Measurements from ENCODE around the gene NDUFS2. TPM values are rescaled to one million over a fixed set of nuclear protein-coding genes. Genes with fewer than 3 reads are reported as not detected.
A peak's percentile ranks its signal among the peaks of the same experiment; 100 is the strongest.

The NDUFS2 gene
- total and polyA plus RNA-seq, 10 of the 15 experiments (the other 5 are each of a cell fraction or from before 2014, with no cell fraction given) = 66.5 to 215 (median 148) TPM

DNA sequence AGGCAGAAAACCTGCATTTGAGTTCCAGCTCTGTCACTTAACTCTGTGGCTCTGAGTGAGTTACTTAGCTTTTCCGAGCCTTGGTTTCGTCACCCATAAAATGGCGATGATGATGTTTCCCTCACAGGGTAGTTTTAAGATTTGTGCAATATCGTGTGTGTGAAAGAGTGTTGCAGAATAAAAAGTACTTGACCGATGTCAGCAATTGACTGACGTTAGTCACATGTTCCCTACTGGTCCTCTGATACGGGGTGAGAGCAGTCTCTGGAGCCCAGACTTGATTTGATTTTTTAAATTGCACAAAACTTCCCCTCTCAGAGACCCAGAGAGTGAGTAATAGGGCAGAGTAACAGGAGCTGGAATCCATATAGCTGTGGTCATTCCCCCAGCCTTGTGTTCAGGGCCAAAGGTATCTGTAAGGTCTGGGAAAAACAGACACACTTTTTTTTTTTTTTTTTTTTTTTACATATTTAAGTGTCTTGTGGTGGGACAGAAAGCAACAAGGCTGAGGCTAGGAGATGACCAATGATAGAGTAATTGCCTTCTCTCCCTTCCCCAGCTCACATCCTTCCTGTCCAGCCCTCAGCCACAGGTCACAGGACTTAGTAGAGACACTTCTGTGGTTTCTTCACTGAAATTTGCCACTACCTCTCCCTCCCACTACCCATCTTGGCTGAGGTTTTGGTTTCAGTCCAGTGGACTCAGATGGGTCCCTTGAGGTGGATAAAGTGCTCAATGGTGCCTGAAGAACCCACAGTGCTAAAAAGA lies 15.0 kb downstream of the NDUFS2 start (continued):
- TF ChIP-seq, protein P1, sequence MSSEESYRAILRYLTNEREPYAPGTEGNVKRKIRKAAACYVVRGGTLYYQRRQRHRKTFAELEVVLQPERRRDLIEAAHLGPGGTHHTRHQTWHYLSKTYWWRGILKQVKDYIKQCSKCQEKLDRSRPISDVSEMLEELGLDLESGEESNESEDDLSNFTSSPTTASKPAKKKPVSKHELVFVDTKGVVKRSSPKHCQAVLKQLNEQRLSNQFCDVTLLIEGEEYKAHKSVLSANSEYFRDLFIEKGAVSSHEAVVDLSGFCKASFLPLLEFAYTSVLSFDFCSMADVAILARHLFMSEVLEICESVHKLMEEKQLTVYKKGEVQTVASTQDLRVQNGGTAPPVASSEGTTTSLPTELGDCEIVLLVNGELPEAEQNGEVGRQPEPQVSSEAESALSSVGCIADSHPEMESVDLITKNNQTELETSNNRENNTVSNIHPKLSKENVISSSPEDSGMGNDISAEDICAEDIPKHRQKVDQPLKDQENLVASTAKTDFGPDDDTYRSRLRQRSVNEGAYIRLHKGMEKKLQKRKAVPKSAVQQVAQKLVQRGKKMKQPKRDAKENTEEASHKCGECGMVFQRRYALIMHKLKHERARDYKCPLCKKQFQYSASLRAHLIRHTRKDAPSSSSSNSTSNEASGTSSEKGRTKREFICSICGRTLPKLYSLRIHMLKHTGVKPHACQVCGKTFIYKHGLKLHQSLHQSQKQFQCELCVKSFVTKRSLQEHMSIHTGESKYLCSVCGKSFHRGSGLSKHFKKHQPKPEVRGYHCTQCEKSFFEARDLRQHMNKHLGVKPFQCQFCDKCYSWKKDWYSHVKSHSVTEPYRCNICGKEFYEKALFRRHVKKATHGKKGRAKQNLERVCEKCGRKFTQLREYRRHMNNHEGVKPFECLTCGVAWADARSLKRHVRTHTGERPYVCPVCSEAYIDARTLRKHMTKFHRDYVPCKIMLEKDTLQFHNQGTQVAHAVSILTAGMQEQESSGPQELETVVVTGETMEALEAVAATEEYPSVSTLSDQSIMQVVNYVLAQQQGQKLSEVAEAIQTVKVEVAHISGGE (CRISPR knock-in tag; IDR thresholded peaks at IDR 0.05) = no peak
- TF ChIP-seq GABPA (IDR thresholded peaks at IDR 0.05; ENCODE audit: low read depth) (no peak; the same call in 1 of the 2 replicates), TCF7 (IDR thresholded peaks at IDR 0.05; ENCODE audit: borderline replicate concordance) (peak; percentile 51; the same call in 1 of the 2 replicates), NFXL1 (IDR thresholded peaks at IDR 0.05; ENCODE audit: borderline replicate concordance) (no peak), IRF4 (IDR thresholded peaks at IDR 0.05; ENCODE audit: low read depth, low read length) (0 out of 2 replicates have a peak, but pooled peaks have one; percentile 52), ZNF24 (IDR thresholded peaks at IDR 0.05) (no peak), BRCA1 (IDR thresholded peaks at IDR 0.05; ENCODE audit: low read depth, low read length) (no peak), FOXK2 (IDR thresholded peaks at IDR 0.05) (no peak), SIX5 (IDR thresholded peaks at IDR 0.05; ENCODE audit: low read depth, low read length, severe bottlenecking) (no peak), CHD2 (IDR thresholded peaks at IDR 0.05; ENCODE audit: borderline replicate concordance, low read depth, low read length) (no peak), ZZZ3 (IDR thresholded peaks at IDR 0.05; ENCODE audit: control insufficient read depth, insufficient read length, low read depth) (no peak), ZNF207 (IDR thresholded peaks at IDR 0.05; ENCODE audit: borderline replicate concordance) (no peak), ETV6 (conservative IDR thresholded peaks at IDR 0.05 in 1 of 2, IDR thresholded peaks at IDR 0.05 in 1 of 2; ENCODE audit: borderline replicate concordance in 1 of 2, low read depth in 1 of 2) (peak in 1 of 2 experiments; percentile 49; a peak in 1 of 4 replicates), FOS (IDR thresholded peaks at IDR 0.05; ENCODE audit: borderline replicate concordance, extremely low read depth, insufficient read length) (no peak), HDAC6 (IDR thresholded peaks at IDR 0.05; ENCODE audit: unreplicated experiment) (no peak), CBX3 (IDR thresholded peaks at IDR 0.05; ENCODE audit: borderline replicate concordance, low read depth) (no peak), KDM1A (IDR thresholded peaks at IDR 0.05; ENCODE audit: borderline replicate concordance) (no peak), CBX5 (IDR thresholded peaks at IDR 0.05; ENCODE audit: low read depth) (no peak), MYB (IDR thresholded peaks at IDR 0.05; ENCODE audit: borderline replicate concordance, low read depth, low read length) (no peak), MTA3 (IDR thresholded peaks at IDR 0.05; ENCODE audit: borderline replicate concordance, low read length) (no peak), SUZ12 (IDR thresholded peaks at IDR 0.05; ENCODE audit: unreplicated experiment) (no peak), HCFC1 (IDR thresholded peaks at IDR 0.05; ENCODE audit: low read length) (no peak), ESRRA (IDR thresholded peaks at IDR 0.05; ENCODE audit: low read length) (no peak), ZNF622 (IDR thresholded peaks at IDR 0.05) (no peak), TARDBP (IDR thresholded peaks at IDR 0.05; ENCODE audit: borderline replicate concordance) (no peak)
- TF ChIP-seq, protein P2, sequence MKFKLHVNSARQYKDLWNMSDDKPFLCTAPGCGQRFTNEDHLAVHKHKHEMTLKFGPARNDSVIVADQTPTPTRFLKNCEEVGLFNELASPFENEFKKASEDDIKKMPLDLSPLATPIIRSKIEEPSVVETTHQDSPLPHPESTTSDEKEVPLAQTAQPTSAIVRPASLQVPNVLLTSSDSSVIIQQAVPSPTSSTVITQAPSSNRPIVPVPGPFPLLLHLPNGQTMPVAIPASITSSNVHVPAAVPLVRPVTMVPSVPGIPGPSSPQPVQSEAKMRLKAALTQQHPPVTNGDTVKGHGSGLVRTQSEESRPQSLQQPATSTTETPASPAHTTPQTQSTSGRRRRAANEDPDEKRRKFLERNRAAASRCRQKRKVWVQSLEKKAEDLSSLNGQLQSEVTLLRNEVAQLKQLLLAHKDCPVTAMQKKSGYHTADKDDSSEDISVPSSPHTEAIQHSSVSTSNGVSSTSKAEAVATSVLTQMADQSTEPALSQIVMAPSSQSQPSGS (IDR thresholded peaks at IDR 0.05; ENCODE audit: low read length) = 0 out of 2 replicates have a peak, but pooled peaks have one; percentile 19
- TF ChIP-seq, protein P3, sequence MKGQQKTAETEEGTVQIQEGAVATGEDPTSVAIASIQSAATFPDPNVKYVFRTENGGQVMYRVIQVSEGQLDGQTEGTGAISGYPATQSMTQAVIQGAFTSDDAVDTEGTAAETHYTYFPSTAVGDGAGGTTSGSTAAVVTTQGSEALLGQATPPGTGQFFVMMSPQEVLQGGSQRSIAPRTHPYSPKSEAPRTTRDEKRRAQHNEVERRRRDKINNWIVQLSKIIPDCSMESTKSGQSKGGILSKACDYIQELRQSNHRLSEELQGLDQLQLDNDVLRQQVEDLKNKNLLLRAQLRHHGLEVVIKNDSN (IDR thresholded peaks at IDR 0.05; ENCODE audit: borderline replicate concordance, extremely low read length, insufficient read depth, low read depth, low read length) = no peak
